Cardiac muscle cell (in vitro differentiated cells and primary cell): ENCODE measurements around the gene SYTL1. TPM values are rescaled to one million over a fixed set of nuclear protein-coding genes. Genes with fewer than 3 reads are reported as not detected.

Experiments
- DNase-seq, 2 donors: peaks; one replicate each; pipeline versions ENCODE4 v3.0.0 to v3.0.0-alpha.2; 2010 to 2017; ENCODE audit warnings: low read depth in 1 of 2, low spot score in 1 of 2
- H3K27ac ChIP-seq: fragments of 200-600 bp; sonication (generic); 2 replicates; pipeline ENCODE4 v1.5.1; 2016
- H3K27me3 ChIP-seq: fragments of 200-600 bp; sonication (generic); 2 replicates; pipeline ENCODE4 v1.6.0; 2016; ENCODE audit warnings: control low read depth
- H3K36me3 ChIP-seq: fragments of 200-600 bp; sonication (generic); 2 replicates; pipeline ENCODE4 v1.5.1; 2016; ENCODE audit warnings: control low read depth
- H3K4me1 ChIP-seq: fragments of 200-600 bp; sonication (generic); 2 replicates; pipeline ENCODE4 v1.8.1; 2017; ENCODE audit warnings: low read depth, mild to moderate bottlenecking, mixed run types
- H3K4me3 ChIP-seq: fragments of 200-600 bp; sonication (generic); 2 replicates; pipeline ENCODE4 v1.5.1; 2016; ENCODE audit warnings: mild to moderate bottlenecking
- H3K9me3 ChIP-seq: fragments of 200-600 bp; sonication (generic); 2 replicates; pipeline ENCODE4 v1.5.1; 2017; ENCODE audit warnings: low read depth, mild to moderate bottlenecking, control low read depth
- polyA plus RNA-seq: library from polyadenylated mRNA; unstranded; fragments of >200 nt; fragmentation: Nextera tagmentation; extraction: Ambion mirVana; gene quantifications from 2 replicates; pipeline ENCODE4 v1.2.1, GENCODE V29; 2016
- total RNA-seq: library from RNA; depleted of rRNA; stranded (reverse); fragments of >200 nt; gene quantifications from 2 replicates; pipeline ENCODE4 v1.2.3, GENCODE V29; 2016
- TF ChIP-seq, protein P1 (sequence below): IDR thresholded peaks from 2 replicates; pipeline ENCODE4 v1.5.1; 2012; ENCODE audit warnings: low read depth, mild to moderate bottlenecking, low read length

The SYTL1 gene
- total and polyA plus RNA-seq, 2 experiments from 2014 or later, result 14.7 to 44.1 TPM

DNA sequence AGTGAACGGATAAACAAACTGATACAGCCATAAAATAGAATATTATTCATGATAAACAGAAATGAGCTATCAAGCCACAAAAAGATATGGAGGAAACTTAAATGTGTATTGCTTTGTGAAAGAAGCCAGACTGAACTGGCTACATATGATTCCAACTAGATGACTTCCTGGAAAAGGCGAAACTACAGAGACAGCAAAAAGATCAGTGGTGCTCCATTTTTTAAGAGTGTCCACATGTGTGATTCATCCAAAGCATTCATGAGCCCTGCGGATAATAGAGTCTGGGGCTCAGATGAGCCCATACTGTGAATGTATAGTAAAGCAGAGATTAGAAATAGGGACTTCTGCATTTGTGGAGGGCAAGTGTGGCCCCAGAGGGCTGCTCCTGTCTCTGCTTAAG lies 27.7 kb upstream of the SYTL1 start:
- Histone ChIP-seq H3K27me3 (no peaks in the 10 kb centered on the region), H3K4me1 (peaks cover 15% of the 10 kb centered on the region), H3K9me3 (no peaks in the 10 kb centered on the region), H3K4me3 (no peak overlapping the region), H3K36me3 (no peaks in the 10 kb centered on the region), H3K27ac (no peak overlapping the region)
- no peak for DNase-seq
- TF ChIP-seq, protein P1, sequence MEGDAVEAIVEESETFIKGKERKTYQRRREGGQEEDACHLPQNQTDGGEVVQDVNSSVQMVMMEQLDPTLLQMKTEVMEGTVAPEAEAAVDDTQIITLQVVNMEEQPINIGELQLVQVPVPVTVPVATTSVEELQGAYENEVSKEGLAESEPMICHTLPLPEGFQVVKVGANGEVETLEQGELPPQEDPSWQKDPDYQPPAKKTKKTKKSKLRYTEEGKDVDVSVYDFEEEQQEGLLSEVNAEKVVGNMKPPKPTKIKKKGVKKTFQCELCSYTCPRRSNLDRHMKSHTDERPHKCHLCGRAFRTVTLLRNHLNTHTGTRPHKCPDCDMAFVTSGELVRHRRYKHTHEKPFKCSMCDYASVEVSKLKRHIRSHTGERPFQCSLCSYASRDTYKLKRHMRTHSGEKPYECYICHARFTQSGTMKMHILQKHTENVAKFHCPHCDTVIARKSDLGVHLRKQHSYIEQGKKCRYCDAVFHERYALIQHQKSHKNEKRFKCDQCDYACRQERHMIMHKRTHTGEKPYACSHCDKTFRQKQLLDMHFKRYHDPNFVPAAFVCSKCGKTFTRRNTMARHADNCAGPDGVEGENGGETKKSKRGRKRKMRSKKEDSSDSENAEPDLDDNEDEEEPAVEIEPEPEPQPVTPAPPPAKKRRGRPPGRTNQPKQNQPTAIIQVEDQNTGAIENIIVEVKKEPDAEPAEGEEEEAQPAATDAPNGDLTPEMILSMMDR, result no peak

DNA sequence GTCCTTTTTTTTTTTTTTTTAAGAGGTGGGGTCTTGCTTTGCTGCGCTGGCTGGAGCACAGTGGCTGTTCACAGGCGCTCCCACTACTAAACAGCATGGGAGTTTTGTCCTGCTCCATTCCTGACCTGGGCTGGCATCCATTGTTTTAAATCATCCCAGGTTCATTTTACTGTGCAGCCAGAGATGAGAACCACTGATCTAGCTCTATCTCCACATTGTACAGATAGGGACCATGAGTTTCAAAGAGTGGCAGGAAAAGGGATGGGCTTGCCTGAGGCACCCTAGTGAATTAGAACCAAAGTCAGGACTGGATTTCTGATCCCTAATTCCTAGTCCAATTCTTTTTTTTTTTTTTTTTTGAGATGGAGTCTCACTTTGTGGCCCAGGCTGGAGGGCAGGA lies 27.1 kb upstream of the SYTL1 start:
- no peaks in the 10 kb centered on the region for H3K9me3 ChIP-seq

DNA sequence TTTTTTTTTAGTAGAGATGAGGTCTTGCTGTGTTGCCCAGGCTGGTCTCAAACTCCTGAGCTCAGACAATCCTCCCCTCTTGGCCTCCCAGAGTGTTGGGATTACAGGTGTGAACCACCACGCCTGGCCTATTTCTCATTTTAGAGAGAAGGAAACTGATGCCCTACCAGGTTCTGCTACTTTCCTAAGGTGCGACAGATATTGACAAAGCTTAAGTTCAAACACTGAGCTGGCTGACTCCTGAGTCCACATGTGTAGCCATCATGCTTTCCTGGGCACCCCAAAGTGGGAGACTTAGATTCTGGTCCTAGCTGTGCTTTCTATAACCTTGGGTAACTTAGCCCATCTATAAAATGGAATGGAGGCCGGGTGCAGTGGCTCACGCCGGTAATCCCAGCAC lies 25.0 kb upstream of the SYTL1 start:
- no peak for DNase-seq
- Histone ChIP-seq H3K27me3 (no peaks in the 10 kb centered on the region), H3K4me3 (no peak overlapping the region), H3K27ac (peak overlapping the region; percentile 61), H3K4me1 (peaks cover 15% of the 10 kb centered on the region), H3K9me3 (no peaks in the 10 kb centered on the region), H3K36me3 (no peaks in the 10 kb centered on the region)
- TF ChIP-seq, protein P1, result no peak

More for the DNA sequence above, 27.1 kb upstream of the SYTL1 start:
- no peak for DNase-seq
- TF ChIP-seq, protein P1, result no peak
- no peaks in the 10 kb centered on the region for H3K36me3 ChIP-seq
- H3K27me3 ChIP-seq, result no peaks in the 10 kb centered on the region
- H3K4me3 ChIP-seq, result no peak overlapping the region
- peaks cover 15% of the 10 kb centered on the region for H3K4me1 ChIP-seq
- no peak overlapping the region for H3K27ac ChIP-seq

- TF ChIP-seq, protein P1, result no peak
- Histone ChIP-seq H3K36me3 (no peaks in the 10 kb centered on the region), H3K9me3 (no peaks in the 10 kb centered on the region), H3K27ac (peak overlapping the region; percentile 91), H3K4me1 (peaks cover 17% of the 10 kb centered on the region), H3K27me3 (no peaks in the 10 kb centered on the region), H3K4me3 (no peak overlapping the region)
- DNase-seq, result no peak
These were observed 23.7 kb upstream of the SYTL1 start for GRCh38 chr1:27318136-27318535.

- Histone ChIP-seq H3K27me3 (no peaks in the 10 kb centered on the region), H3K4me3 (no peak overlapping the region), H3K4me1 (peaks cover 19% of the 10 kb centered on the region), H3K27ac (peak overlapping the region; percentile 91), H3K9me3 (no peaks in the 10 kb centered on the region), H3K36me3 (no peaks in the 10 kb centered on the region)
- TF ChIP-seq, protein P1, result no peak
- peak in 1 of 2 donors; percentile 59 for DNase-seq
These were observed 23.2 kb upstream of the SYTL1 start for GRCh38 chr1:27318596-27318995.
